Stimulated activated naive B cell treated with anti-CD40 and anti-IgM and Interleukin-4, amounts not matched to agents 10 μg/mL and 1 μg/mL and 100 μg/mL, for 72 hours (primary cell): ENCODE results near the gene BMP6.

Source experiments
- ATAC-seq, 2 donors: fragments of 150-1000 bp; cut with Tn5 transposase; replicated peaks; 2 replicates each; pipeline ENCODE4 v1.10.0; 2021; ENCODE audit warnings: moderate library complexity in 1 of 2
- DNase-seq: peaks from one replicate; pipeline ENCODE4 v3.0.0; 2021
- H3K27ac Mint-ChIP-seq: one replicate; pipeline ENCODE4 v1.8.0; 2022; ENCODE audit warnings: mild to moderate bottlenecking, mixed read lengths
- H3K27me3 Mint-ChIP-seq, 2 donors: one replicate each; pipeline ENCODE4 v1.8.0; 2022; ENCODE audit warnings: mixed read lengths in 2 of 2
- H3K36me3 Mint-ChIP-seq, 2 donors: one replicate each; pipeline ENCODE4 v1.8.0; 2022; ENCODE audit warnings: mixed read lengths in 2 of 2, mild to moderate bottlenecking in 1 of 2
- H3K4me1 Mint-ChIP-seq, 2 donors: one replicate each; pipeline ENCODE4 v1.8.0; 2022; ENCODE audit warnings: mixed read lengths in 2 of 2, mild to moderate bottlenecking in 1 of 2
- H3K4me3 Mint-ChIP-seq, 2 donors: one replicate each; pipeline ENCODE4 v1.8.0; 2022; ENCODE audit warnings: mild to moderate bottlenecking in 2 of 2, mixed read lengths in 2 of 2, moderate library complexity in 1 of 2
- H3K9me3 Mint-ChIP-seq, 2 donors: one replicate each; pipeline ENCODE4 v1.8.0; 2022; ENCODE audit warnings: mixed read lengths in 2 of 2, mild to moderate bottlenecking in 1 of 2

BMP6 gene

DNA sequence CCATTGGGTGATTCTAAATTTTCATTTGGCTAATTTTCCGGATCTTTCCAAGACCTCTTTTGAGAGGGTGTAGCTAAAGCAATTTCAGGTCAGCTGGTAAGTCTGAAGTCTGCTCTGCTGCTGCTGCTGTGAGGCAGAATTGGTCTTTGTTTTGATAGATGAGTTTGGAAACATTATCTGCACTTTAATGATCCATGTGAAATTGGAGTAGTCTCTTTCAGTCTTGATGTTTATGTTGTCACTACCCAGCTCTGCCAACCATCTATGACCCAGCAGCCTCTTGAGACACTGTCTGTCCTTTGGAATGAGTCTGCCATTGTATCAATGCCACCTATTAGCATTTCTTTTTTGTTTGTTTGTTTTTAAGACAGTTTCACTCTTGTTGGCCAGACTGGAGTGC is 140.6 kb downstream of the BMP6 start:
- DNase-seq: no peak
- no peak for ATAC-seq
- Mint-ChIP-seq H3K9me3 (no peaks in the 10 kb centered on the region), H3K27ac (no peak overlapping the region), H3K4me1 (no peaks in the 10 kb centered on the region), H3K4me3 (no peak overlapping the region), H3K36me3 (no peaks in the 10 kb centered on the region), H3K27me3 (peaks cover 8 to 21% of the 10 kb centered on the region in 2 donors)

DNA sequence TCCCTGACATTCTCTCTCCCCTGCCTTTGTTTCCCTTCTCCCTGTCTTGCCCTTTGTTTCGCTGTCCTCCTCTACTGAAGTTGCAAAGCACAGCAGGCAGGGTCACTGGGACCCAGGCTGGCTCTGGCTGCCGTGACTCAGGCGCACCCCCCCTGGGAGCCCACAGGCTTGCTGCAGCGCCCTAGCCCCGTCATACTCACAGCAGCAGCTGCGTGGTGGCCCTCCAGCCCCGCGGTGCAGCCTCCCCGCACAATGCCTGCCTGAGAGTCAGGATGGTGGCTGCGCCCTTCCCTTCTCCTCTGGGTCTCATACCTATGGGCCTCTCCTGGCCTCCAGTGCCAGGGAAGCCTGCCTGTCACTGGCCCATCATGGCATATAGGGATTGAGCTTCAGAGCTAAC is 143.0 kb downstream of the BMP6 start:
- H3K4me1 Mint-ChIP-seq: no peaks in the 10 kb centered on the region
- DNase-seq (no peak), ATAC-seq (no peak)
- H3K27ac Mint-ChIP-seq: no peak overlapping the region
- peaks cover 0 to 7% of the 10 kb centered on the region in 2 donors for H3K36me3 Mint-ChIP-seq
- H3K9me3 Mint-ChIP-seq: peaks cover 6 to 8% of the 10 kb centered on the region in 2 donors
- H3K4me3 Mint-ChIP-seq: no peak overlapping the region
- peaks cover 0 to 7% of the 10 kb centered on the region in 2 donors for H3K27me3 Mint-ChIP-seq

DNA sequence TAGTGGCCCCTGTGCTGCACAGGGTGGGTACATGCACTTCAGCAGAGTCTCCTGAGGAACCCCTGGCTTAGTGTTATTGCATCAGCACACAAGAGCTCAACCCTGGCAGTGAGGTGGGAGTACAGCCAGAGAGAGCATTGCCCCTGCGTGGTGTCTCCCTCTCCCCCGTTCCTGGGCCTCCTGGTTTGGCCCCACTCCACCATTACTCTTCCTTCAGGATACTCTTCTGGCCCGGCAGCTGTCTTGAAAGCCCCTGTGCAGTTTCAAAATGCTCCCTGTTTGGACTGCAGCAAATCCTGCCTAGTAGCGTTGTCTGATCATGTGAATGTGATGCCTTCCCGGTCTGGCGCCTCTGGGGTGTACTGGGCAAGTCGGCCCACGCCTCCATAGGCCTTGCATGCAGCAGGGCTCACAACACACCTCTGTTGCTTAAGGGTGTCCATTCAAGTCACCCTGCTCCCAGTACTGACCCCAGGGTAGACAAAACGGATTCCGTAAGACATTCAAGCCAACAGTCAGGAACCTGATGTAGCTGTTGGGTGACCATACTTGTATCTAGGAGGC is 152.6 kb downstream of the BMP6 start:
- ATAC-seq (no peak), DNase-seq (no peak)
- Mint-ChIP-seq H3K9me3 (peaks cover 4 to 6% of the 10 kb centered on the region in 2 donors), H3K4me3 (no peak overlapping the region), H3K27me3 (no peaks in the 10 kb centered on the region), H3K36me3 (peaks cover 39 to 57% of the 10 kb centered on the region in 2 donors), H3K4me1 (peaks cover 2 to 7% of the 10 kb centered on the region in 2 donors), H3K27ac (peak overlapping the region; percentile 68)

DNA sequence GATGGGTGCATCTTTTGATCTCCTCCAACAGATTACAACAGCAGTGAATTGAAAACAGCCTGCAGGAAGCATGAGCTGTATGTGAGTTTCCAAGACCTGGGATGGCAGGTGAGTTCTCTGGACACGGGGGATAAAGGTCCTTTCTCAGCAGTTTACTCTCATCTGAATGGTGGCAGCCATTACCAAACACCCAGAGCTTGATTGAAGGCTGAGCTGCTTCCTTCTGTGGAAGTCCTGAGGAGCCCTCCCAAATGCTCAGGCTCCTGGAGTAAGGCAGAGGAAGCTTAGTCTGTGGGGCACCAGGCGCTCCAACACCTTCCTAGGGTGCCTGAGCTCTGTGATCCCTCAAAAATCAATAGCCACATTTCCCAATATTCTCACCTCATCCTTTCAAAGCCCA is 153.1 kb downstream of the BMP6 start:
- no peak overlapping the region for H3K27ac Mint-ChIP-seq
- no peak overlapping the region for H3K4me3 Mint-ChIP-seq
- H3K9me3 Mint-ChIP-seq: peaks cover under 1 to 2% of the 10 kb centered on the region in 2 donors
- no peak for ATAC-seq
- peaks cover 2 to 8% of the 10 kb centered on the region in 2 donors for H3K4me1 Mint-ChIP-seq
- H3K36me3 Mint-ChIP-seq: peaks cover 44 to 59% of the 10 kb centered on the region in 2 donors
- H3K27me3 Mint-ChIP-seq: no peaks in the 10 kb centered on the region
- DNase-seq: no peak

DNA sequence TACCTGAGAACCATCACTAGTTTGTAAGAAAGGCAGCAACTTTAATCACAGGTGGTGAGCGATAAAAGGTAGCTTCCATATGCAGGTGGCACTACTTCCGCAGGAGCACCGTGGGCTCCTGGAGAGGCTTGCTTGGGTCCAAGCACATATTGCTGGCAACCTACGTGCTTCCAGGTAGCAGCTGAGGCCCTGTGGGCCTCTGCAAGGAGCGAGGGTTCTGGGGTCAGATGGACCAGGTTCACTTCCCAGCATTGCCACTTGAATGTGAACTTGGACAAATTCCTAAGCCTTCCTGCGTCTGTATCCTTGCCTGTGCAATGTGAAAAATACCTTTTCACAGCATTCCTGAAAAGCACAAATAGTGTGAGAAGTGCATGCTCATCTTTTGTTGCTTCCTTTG is 153.7 kb downstream of the BMP6 start:
- H3K9me3 Mint-ChIP-seq: no peaks in the 10 kb centered on the region
- DNase-seq (no peak), ATAC-seq (no peak)
- peaks cover 50 to 61% of the 10 kb centered on the region in 2 donors for H3K36me3 Mint-ChIP-seq
- no peak overlapping the region for H3K4me3 Mint-ChIP-seq
- H3K4me1 Mint-ChIP-seq: peaks cover 4 to 12% of the 10 kb centered on the region in 2 donors
- H3K27ac Mint-ChIP-seq: no peak overlapping the region
- no peaks in the 10 kb centered on the region for H3K27me3 Mint-ChIP-seq

DNA sequence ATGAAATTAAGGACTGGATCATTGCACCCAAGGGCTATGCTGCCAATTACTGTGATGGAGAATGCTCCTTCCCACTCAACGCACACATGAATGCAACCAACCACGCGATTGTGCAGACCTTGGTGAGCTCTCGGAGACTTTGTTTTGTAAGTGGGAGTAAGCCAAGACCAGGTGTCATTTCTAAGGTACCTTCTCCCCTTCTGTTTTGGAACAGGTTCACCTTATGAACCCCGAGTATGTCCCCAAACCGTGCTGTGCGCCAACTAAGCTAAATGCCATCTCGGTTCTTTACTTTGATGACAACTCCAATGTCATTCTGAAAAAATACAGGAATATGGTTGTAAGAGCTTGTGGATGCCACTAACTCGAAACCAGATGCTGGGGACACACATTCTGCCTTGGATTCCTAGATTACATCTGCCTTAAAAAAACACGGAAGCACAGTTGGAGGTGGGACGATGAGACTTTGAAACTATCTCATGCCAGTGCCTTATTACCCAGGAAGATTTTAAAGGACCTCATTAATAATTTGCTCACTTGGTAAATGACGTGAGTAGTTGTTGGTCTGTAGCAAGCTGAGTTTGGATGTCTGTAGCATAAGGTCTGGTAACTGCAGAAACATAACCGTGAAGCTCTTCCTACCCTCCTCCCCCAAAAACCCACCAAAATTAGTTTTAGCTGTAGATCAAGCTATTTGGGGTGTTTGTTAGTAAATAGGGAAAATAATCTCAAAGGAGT is 154.2 kb downstream of the BMP6 start:
- Mint-ChIP-seq H3K36me3 (peaks cover 55 to 66% of the 10 kb centered on the region in 2 donors), H3K27me3 (no peaks in the 10 kb centered on the region), H3K4me1 (peaks cover 5 to 18% of the 10 kb centered on the region in 2 donors), H3K4me3 (no peak overlapping the region), H3K9me3 (no peaks in the 10 kb centered on the region), H3K27ac (no peak overlapping the region)
- ATAC-seq (no peak), DNase-seq (no peak)

DNA sequence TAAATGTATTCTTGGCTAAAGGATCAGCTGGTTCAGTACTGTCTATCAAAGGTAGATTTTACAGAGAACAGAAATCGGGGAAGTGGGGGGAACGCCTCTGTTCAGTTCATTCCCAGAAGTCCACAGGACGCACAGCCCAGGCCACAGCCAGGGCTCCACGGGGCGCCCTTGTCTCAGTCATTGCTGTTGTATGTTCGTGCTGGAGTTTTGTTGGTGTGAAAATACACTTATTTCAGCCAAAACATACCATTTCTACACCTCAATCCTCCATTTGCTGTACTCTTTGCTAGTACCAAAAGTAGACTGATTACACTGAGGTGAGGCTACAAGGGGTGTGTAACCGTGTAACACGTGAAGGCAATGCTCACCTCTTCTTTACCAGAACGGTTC is 154.8 kb downstream of the BMP6 start:
- no peak overlapping the region for H3K27ac Mint-ChIP-seq
- ATAC-seq (no peak), DNase-seq (no peak)
- H3K36me3 Mint-ChIP-seq: peaks cover 58 to 71% of the 10 kb centered on the region in 2 donors
- no peaks in the 10 kb centered on the region for H3K27me3 Mint-ChIP-seq
- no peaks in the 10 kb centered on the region for H3K9me3 Mint-ChIP-seq
- H3K4me1 Mint-ChIP-seq: peaks cover 5 to 19% of the 10 kb centered on the region in 2 donors
- no peak overlapping the region for H3K4me3 Mint-ChIP-seq

DNA sequence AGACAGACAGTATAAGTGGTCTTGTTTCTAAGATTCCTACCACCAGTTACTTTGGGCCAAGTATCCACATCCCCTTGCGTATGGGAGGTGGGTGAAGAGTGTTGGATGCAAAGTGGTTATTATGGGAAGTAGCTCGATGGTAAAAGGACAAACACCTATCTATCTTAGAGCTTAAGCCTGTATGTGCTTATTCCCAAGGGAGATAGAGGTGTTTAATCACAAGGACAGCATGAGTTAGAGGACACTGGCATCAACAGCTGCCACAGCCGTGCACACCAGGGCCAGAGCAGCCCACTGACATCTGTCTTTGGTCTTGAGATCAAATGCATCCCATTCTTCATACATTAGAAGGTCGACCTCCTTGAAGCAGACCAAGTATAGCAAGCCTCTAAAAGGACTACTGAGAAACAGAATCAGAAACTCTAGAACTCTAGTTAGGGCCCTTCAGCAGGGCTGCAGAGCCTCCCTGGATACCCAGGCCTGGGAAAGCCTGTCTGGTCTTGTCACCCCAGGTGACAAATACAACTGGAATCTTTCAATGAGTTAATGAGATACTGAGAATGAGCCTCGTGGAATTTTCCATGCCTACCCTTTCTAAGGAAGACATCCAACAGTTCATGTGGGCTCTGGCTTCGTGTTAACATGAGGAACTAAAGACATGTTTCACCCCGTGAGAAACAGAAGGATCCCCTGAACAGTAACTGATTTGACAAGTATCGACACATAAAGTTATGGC is 156.0 kb downstream of the BMP6 start:
- H3K4me3 Mint-ChIP-seq: no peak overlapping the region
- DNase-seq (no peak), ATAC-seq (no peak)
- peak overlapping the region; percentile 42 for H3K27ac Mint-ChIP-seq
- H3K4me1 Mint-ChIP-seq: peaks cover 5 to 19% of the 10 kb centered on the region in 2 donors
- peaks cover 69 to 80% of the 10 kb centered on the region in 2 donors for H3K36me3 Mint-ChIP-seq
- H3K9me3 Mint-ChIP-seq: no peaks in the 10 kb centered on the region
- H3K27me3 Mint-ChIP-seq: no peaks in the 10 kb centered on the region

DNA sequence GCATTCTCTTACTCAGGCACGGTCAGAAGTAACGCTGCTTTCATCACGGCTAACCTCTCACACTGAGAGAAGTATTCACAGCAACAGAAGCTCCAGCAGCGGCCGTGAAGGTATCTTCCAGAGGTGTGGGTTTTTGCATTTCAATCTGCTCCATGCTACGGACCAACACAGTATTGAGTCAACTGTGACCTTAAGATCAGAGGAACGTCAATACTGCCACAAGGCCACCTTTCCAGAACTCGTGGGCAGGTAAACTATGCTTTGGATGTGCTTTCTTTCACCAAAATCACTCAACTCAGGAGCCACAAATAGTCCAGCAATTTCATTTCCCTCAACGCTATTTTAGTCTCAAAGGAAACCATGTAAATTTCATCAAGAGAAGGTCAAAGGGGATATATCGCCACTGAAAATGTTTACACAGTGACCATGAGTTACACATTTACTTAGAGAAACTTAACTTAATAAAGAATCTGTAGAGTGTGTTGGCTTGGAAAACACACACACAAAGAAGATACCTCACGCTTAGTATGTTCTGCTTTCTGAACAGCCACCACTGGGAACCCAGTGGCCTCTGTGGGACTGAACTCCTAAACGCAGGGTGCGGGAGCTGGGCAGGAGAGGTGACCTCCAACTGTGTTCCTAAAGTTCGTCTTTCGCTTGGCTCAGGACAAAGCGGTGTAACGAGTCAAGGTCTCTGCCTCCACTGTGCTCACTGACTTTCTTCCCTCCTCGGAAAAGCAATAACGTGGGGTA is 156.8 kb downstream of the BMP6 start:
- ATAC-seq (peak; percentile 58 to 59), DNase-seq (no peak)
- H3K4me3 Mint-ChIP-seq: no peak overlapping the region
- H3K4me1 Mint-ChIP-seq: peaks cover 8 to 19% of the 10 kb centered on the region in 2 donors
- no peaks in the 10 kb centered on the region for H3K9me3 Mint-ChIP-seq
- H3K27ac Mint-ChIP-seq: peak overlapping the region; percentile 42
- H3K36me3 Mint-ChIP-seq: peaks cover 77 to 88% of the 10 kb centered on the region in 2 donors
- no peaks in the 10 kb centered on the region for H3K27me3 Mint-ChIP-seq

DNA sequence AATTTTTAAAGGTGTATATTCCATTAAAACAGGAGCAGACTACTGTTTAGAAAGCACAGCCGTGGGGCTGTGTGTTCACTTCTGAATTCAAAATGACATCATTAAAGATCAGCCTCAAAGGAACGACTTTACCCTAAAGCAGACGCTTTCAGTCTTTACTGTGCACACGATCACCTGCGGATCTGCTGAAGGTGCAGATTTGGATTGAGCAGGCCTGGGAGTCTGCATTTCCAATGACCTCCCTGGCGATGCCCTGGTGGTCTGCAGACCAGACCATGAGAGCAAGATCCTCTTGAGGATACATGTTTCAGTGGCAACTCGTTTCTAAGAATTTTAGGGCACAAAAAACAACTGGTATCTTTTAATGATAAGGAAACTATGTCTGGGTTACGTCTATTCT is 157.5 kb downstream of the BMP6 start:
- DNase-seq (no peak), ATAC-seq (no peak)
- peaks cover 79 to 88% of the 10 kb centered on the region in 2 donors for H3K36me3 Mint-ChIP-seq
- no peaks in the 10 kb centered on the region for H3K27me3 Mint-ChIP-seq
- no peak overlapping the region for H3K4me3 Mint-ChIP-seq
- H3K4me1 Mint-ChIP-seq: peaks cover 10 to 19% of the 10 kb centered on the region in 2 donors
- no peaks in the 10 kb centered on the region for H3K9me3 Mint-ChIP-seq
- peak overlapping the region; percentile 66 for H3K27ac Mint-ChIP-seq

DNA sequence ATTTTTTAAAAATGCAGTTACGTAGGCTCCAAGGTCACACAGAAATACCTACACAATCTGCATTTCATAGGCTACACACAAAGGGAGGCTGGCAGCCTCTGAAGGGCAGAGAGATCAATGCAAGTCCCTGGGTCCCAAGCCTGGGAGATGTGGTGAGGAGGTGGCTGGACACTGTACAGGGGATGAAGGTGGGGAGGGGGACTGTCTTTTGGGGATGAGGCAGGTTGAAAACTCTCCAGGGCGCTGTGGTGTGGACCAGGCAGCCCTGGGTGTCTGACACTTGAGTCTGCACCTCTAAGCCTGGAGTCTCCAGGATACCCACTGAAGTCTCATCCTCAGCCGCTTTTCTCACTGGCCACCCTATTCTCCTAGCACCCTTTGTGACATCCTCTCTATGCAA is 160.2 kb downstream of the BMP6 start:
- Mint-ChIP-seq H3K9me3 (no peaks in the 10 kb centered on the region), H3K4me3 (no peak overlapping the region), H3K36me3 (peaks cover 76 to 79% of the 10 kb centered on the region in 2 donors), H3K27ac (peak overlapping the region; percentile 37), H3K4me1 (peaks cover 10 to 19% of the 10 kb centered on the region in 2 donors), H3K27me3 (no peaks in the 10 kb centered on the region)
- no peak for DNase-seq
- no peak for ATAC-seq

DNA sequence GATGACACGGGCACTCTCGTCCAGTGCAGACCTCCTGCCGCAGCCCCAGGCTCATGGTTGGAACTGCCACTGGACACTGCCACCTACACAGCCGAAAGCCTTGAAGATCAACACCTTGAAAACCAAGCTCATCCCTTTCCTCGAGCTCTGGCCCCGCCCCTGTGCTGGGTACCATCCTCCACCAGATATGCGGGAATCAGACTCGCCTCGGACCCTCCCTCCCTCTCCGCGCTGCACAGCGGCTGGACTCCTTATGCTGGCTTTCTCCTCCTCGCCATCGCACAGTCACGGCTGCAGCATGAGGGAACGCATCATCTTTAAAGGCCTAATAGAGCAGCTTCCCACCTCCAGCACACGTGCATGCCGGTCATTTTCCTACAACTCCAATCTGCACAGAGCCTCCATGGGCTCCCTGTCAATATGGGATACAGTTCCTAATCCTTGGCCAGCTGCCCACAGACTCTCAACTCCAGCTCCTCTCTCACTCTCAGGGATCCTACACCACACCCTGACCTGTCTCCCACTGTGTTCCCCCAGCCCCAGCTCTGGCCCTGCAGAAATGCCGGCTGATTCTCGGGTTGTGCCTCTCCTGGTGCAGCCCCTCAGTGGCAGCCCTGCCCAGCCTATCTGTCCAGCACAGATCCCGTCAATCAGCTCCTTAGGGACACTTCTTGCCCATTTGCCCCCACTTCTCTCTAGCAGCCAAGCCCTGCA is 161.5 kb downstream of the BMP6 start:
- Mint-ChIP-seq H3K4me1 (peaks cover 10 to 19% of the 10 kb centered on the region in 2 donors), H3K27ac (peak overlapping the region; percentile 43), H3K4me3 (no peak overlapping the region), H3K27me3 (no peaks in the 10 kb centered on the region), H3K36me3 (peaks cover 78 to 80% of the 10 kb centered on the region in 2 donors), H3K9me3 (no peaks in the 10 kb centered on the region)
- ATAC-seq: no peak
- no peak for DNase-seq

DNA sequence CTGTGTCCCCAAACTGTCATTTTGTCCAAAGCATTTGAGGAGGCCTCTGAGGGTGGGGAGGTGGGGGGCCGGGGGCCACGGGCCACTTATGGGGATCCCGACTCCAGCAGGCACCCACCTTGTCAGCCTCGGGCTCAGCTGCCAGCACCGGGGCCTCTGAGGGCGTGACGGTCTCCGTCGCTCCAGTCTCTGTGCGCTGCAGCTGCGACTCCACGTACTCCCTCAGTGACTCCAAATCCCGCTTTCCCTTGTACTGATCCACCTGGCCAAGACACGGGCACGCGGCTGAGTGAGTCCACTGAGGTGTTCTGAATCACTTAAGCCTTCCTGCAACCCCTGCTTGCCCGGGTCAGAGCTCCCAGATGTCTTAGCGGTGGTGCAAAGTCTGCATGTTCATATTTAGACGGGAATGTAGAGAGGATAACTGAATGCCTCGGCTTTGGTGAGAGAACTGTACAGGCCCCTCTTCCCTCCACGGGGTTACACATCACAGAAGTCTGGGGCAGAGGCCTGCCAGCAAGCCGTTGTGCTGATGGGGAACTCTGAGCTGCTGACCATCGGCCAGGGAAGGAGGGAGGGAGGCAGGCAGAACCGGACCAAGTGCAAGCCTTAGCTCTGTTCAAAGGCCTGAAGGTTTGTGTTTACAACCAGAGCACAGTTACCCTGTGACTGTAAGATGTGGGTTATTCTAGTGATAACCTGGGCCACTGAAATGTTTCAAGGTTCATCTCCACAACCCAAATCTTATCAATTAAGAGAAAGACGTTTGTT is 162.9 kb downstream of the BMP6 start:
- DNase-seq (no peak), ATAC-seq (no peak)
- H3K9me3 Mint-ChIP-seq: no peaks in the 10 kb centered on the region
- H3K27ac Mint-ChIP-seq: no peak overlapping the region
- peaks cover 72 to 74% of the 10 kb centered on the region in 2 donors for H3K36me3 Mint-ChIP-seq
- no peaks in the 10 kb centered on the region for H3K27me3 Mint-ChIP-seq
- no peak overlapping the region for H3K4me3 Mint-ChIP-seq
- peaks cover 7 to 11% of the 10 kb centered on the region in 2 donors for H3K4me1 Mint-ChIP-seq
